KMS-11 (cell line): Measurements from ENCODE around the gene FOXD2.

Source experiments
- H2AFZ ChIP-seq: fragments of 200-600 bp; sonication (generic); 2 replicates; pipeline ENCODE4 v1.6.1; 2016; ENCODE audit warnings: antibody characterized with exemption, mixed run types, low read depth
- H3K27ac ChIP-seq: fragments of 200-600 bp; sonication (generic); 2 replicates; pipeline ENCODE4 v1.6.1; 2016; ENCODE audit warnings: mild to moderate bottlenecking, mixed run types
- H3K27me3 ChIP-seq: fragments of 200-600 bp; sonication (generic); 2 replicates; pipeline ENCODE4 v1.6.1; 2017; ENCODE audit warnings: mild to moderate bottlenecking, low read depth, mixed run types, moderate library complexity; ENCODE audit not compliant: insufficient read depth
- H3K36me3 ChIP-seq: fragments of 200-600 bp; sonication (generic); 2 replicates; pipeline ENCODE4 v1.6.1; 2017; ENCODE audit warnings: mild to moderate bottlenecking, mixed run types; ENCODE audit not compliant: insufficient read depth
- H3K4me1 ChIP-seq: fragments of 200-600 bp; sonication (generic); 2 replicates; pipeline ENCODE4 v1.6.1; 2016; ENCODE audit warnings: mild to moderate bottlenecking, low read depth, mixed run types; ENCODE audit not compliant: poor library complexity, severe bottlenecking
- H3K4me2 ChIP-seq: fragments of 200-600 bp; sonication (generic); 2 replicates; pipeline ENCODE4 v1.7.0; 2016; ENCODE audit warnings: mild to moderate bottlenecking, mixed run types
- H3K4me3 ChIP-seq: fragments of 200-600 bp; sonication (generic); IDR thresholded peaks from 2 replicates; pipeline ENCODE4 v1.6.1; 2017; ENCODE audit warnings: low read depth, low read length, mixed read lengths; ENCODE audit not compliant: insufficient read depth
- H3K79me2 ChIP-seq: fragments of 200-600 bp; sonication (generic); 2 replicates; pipeline ENCODE4 v1.6.1; 2016; ENCODE audit warnings: low read depth, mixed run types; ENCODE audit not compliant: insufficient read depth
- H3K9ac ChIP-seq: fragments of 200-600 bp; sonication (generic); 2 replicates; pipeline ENCODE4 v1.6.1; 2016; ENCODE audit warnings: mild to moderate bottlenecking, mixed run types
- H4K20me1 ChIP-seq: fragments of 200-600 bp; sonication (generic); 2 replicates; pipeline ENCODE4 v1.6.1; 2016; ENCODE audit warnings: mild to moderate bottlenecking, mixed run types; ENCODE audit not compliant: insufficient read depth
- CTCF ChIP-seq: fragments of 200-600 bp; sonication (generic); conservative IDR thresholded peaks from 2 replicates; pipeline ENCODE4 v1.6.1; 2017; ENCODE audit warnings: low read depth, mild to moderate bottlenecking, antibody characterized with exemption, low read length, moderate library complexity, mixed read lengths

The FOXD2 gene

GRCh38 chr1:47439017-47439818, 1.4 kb downstream of the FOXD2 start:
- no peak for TF ChIP-seq CTCF
- no peaks in the 10 kb centered on the region for H3K27me3 ChIP-seq
- no peak overlapping the region for H2AFZ ChIP-seq

GRCh38 chr1:47439819-47440598, 2.2 kb downstream of the FOXD2 start:
- Histone ChIP-seq H3K4me1 (peaks cover 8% of the 10 kb centered on the region), H3K4me2 (no peak overlapping the region), H3K27me3 (no peaks in the 10 kb centered on the region), H3K4me3 (no peak overlapping the region), H3K36me3 (no peaks in the 10 kb centered on the region), H3K79me2 (no peaks in the 10 kb centered on the region; the same call in 1 of the 2 replicates), H2AFZ (no peak overlapping the region), H3K9ac (no peak overlapping the region), H3K27ac (no peak overlapping the region), H4K20me1 (no peaks in the 10 kb centered on the region)
- no peak for TF ChIP-seq CTCF

More at GRCh38 chr1:47439017-47439818, 1.4 kb downstream of the FOXD2 start:
- Histone ChIP-seq H3K27ac (no peak overlapping the region), H4K20me1 (no peaks in the 10 kb centered on the region), H3K4me1 (peaks cover 8% of the 10 kb centered on the region), H3K4me2 (no peak overlapping the region), H3K79me2 (peaks cover 6% of the 10 kb centered on the region; the same call in 1 of the 2 replicates), H3K4me3 (no peak overlapping the region), H3K36me3 (no peaks in the 10 kb centered on the region), H3K9ac (no peak overlapping the region)

GRCh38 chr1:47440599-47441081, 2.8 kb downstream of the FOXD2 start:
- Histone ChIP-seq H2AFZ (no peak overlapping the region), H4K20me1 (no peaks in the 10 kb centered on the region), H3K9ac (no peak overlapping the region), H3K36me3 (no peaks in the 10 kb centered on the region), H3K4me2 (no peak overlapping the region), H3K4me1 (peaks cover 6% of the 10 kb centered on the region), H3K79me2 (no peaks in the 10 kb centered on the region; the same call in 1 of the 2 replicates), H3K27ac (no peak overlapping the region), H3K27me3 (no peaks in the 10 kb centered on the region), H3K4me3 (no peak overlapping the region)
- TF ChIP-seq CTCF = no peak

- Histone ChIP-seq H3K27me3 (no peaks in the 10 kb centered on the region), H3K4me1 (no peaks in the 10 kb centered on the region), H3K27ac (no peak overlapping the region), H3K4me2 (no peak overlapping the region), H3K36me3 (no peaks in the 10 kb centered on the region), H2AFZ (no peak overlapping the region), H3K79me2 (no peaks in the 10 kb centered on the region), H3K4me3 (no peak overlapping the region), H3K9ac (no peak overlapping the region), H4K20me1 (no peaks in the 10 kb centered on the region)
- no peak for TF ChIP-seq CTCF
These were observed 3.7 kb downstream of the FOXD2 start for GRCh38 chr1:47441450-47442106.
